HG03108 (cell line): ENCODE data around the gene CCR9.
A peak's percentile ranks its signal among the peaks of the same experiment; 100 is the strongest.

ENCODE experiments used
- ATAC-seq: cut with Tn5 transposase; IDR thresholded peaks from one replicate; pipeline ENCODE4 v1.9.1; 2021; ENCODE audit warnings: moderate library complexity; ENCODE audit not compliant: unreplicated experiment

Gene CCR9

DNA sequence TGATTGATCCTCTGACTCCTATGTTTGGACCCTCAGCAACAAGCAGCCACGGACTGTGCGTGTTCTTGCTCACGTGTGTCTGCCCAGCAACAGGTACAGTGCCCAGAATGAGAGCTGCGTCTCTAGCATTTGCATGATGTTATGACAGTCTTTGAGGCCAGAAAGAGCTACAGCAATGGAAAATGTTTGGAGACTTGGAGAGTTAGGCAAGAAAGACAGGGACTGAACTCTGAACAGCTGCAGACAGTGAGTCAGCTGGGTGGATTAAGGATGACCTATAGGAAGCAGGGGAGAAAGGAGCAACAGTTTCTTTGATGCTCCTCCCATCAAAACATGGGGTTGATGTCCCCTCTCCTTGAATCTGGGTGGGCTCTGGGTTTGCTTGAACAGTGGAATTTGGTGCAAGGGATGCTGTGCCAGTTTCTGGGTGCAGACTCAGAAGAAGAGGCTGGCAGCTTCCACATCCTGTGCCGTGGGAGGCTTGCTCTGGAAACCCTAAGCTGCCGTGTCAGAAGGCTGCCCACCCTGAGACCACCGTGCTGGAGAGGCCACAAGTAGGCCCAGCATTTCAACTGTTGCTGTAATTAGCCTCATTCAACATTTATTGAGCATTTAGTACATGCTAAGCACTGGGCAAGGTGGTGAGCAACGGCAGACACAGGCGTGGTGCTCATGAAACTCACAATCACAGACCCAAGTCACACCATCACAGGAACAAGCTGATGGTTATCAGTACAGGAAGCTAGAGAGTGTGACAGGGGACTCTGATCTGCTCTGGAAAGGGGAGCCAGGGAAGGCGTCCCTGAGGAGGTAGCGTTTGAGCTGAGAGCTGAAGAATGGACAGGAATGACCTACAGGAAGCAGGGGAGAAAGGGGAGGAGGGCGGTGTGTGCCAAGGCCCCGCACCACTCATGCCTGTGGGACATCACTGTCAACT is 21.7 kb downstream of the CCR9 start:
- ATAC-seq: no peak

GRCh38 chr3:45908761-45909160 is 22.4 kb downstream of the CCR9 start:
- ATAC-seq: no peak

GRCh38 chr3:45909542-45909941 is 23.2 kb downstream of the CCR9 start:
- ATAC-seq: no peak

DNA sequence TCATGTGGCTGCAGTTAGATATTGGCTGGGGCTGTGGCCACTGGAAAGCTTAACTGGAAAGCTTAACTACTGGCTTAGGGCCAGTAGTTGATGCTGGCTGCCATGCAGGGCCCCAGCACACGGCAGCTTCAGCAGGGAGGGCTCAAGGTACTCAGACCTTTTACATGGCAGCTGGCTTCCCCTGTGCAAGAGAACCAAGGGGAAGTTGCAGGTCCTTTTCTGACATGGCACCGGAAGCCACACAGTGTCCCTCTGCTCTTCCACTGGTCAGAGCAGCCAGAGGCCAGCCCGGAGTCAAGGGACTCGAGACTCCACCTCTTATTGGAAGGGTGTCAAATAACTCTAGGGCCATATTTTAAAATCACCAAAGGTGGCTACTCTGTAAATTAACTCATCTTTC is 24.5 kb downstream of the CCR9 start:
- no peak for ATAC-seq

DNA sequence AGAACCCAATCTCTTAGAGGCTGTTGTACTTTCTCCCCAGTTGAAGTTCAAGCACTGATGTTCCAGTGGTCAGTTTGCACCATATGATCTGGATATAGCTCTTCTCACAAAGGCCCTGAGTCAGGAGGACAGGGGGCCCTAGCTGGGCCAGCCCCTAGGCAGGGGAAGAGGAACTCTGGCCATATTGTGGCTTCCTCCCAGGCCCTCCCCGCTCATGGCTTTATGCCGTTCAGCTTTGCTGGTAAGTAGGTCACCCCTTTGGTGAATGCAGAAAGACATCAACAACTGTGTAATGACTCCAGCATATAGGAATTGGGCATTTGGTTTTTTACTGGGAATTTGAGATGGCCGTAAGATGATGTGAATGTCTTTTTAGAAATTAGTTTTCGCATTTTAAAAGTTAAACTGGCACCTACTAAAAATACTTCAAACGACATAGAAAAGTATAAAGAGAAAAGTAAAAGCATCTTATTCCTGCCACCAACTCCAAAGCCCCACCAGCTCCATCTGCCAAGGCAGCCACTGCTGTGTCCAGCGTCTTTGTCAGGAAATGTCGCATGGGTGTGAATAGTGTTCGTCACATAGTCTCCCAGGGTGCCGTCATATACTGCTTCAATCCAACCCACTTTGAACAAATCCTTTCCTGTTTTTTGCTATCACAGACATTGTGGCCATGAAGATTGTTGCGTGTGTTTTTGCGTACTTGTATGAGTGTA is 25.3 kb downstream of the CCR9 start:
- no peak for ATAC-seq

DNA sequence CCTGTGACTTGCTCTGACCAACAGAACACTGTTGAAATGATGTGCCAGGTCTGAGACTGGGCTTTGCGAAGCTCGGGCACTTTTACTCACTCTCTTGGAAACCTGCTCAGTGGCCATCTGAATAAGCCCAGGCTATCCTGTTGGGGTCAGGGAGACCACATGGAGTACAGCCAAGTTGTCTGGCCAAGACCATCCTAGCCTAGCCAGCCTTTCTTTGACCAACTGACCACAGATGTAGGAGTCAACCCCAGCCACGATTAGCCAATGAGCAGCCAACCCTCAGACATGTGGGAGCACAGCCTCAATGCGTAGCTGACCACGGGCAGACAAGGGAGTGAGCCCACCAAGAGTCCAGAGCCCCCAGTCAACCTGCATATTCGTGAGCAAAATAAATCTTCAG is 26.1 kb downstream of the CCR9 start:
- no peak for ATAC-seq

DNA sequence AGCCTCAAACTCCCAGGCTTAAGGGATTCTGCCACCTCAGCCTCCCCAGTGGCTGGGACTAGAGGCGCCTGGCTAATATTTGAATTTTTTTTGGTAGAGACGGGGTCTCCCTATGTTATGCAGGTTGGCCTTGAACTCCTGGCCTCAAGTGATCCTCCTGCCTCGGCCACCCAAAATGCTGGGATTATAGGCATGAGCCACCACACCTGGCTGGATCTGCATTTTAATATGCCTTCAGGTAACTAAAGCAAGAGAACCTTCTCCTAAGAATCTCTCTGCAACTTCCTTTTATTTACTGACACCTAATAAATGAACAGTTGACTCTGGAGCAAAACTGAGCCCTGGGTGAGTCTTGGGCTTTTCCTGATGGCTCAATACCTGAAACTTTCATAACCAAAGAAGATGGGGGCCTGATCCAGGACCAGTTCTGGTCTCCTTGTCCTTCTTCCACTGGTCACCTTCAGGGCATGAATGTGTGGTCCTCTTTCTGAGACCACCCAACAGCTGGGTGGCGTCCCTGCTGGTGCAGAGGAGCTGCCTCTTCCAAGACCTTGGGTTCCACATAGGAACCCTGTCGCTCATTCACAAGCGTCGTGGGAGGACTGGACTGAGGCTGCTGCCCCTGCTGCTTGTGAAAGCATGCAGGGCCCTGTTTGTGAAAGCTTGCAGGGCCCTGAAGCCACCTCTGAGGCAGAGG is 28.2 kb downstream of the CCR9 start:
- ATAC-seq: no peak

GRCh38 chr3:45915059-45915439 is 28.7 kb downstream of the CCR9 start:
- ATAC-seq: no peak

GRCh38 chr3:45915518-45916231 is 29.3 kb downstream of the CCR9 start:
- ATAC-seq: peak; percentile 92

- ATAC-seq: no peak
Measured at GRCh38 chr3:45917146-45917898, 31.0 kb downstream of the CCR9 start.

DNA sequence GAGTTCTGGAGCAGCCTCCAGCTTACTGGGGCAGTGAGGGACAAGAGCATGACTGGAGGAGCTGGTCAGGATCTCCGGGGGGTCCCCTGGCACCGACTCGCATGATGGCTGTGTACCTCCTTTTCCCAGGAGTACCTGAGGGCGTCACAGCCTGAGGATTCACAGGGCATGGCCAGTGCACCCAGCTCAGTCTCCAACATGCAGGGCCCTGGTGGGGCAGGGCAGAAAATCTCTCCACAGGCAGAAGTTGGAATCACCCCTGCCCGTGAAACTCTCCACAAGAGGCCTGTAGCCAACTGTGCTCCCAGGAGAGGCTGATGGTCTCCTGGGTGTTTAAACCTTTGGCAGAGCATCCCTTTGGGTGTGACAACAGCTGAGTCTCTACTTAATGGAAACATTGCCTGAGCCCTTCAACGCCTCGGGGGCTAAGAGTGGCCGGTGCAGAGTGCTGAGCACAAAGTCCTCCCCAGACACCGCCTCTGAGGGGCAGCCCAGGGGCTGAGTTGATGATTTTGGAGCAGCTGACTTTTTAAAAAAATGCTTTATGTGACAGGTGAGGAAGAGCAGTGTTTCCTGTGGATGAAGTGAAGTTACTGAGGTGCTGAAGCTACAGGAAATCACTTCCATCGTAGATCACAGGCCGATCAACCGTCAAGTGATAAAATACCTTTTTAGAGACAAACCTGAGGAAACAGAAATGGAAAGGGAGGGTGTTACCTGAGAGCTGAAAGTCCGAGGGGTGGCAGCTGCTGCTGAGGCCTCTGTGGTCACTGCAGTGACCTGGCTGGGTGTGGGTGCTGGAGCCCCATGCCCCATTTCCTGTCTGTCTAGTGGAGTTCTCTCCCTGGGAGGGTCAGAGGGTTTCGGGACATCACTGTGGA is 35.1 kb downstream of the CCR9 start:
- ATAC-seq: no peak

DNA sequence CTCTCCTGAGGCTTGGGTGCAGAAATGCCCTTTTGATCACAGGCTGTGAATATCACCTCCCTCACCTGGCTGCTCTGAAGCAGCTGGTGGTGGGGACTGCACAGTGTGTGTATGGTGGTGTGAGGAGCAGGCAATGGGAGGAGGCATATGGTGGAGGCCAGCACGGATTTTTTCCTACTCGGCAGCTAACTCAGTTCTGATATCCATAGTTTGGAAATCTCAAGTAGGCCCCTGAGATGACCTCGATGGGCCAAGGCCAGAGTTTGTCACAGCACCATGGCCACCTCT is 35.6 kb downstream of the CCR9 start:
- no peak for ATAC-seq

GRCh38 chr3:45922950-45923590 is 36.7 kb downstream of the CCR9 start:
- no peak for ATAC-seq

DNA sequence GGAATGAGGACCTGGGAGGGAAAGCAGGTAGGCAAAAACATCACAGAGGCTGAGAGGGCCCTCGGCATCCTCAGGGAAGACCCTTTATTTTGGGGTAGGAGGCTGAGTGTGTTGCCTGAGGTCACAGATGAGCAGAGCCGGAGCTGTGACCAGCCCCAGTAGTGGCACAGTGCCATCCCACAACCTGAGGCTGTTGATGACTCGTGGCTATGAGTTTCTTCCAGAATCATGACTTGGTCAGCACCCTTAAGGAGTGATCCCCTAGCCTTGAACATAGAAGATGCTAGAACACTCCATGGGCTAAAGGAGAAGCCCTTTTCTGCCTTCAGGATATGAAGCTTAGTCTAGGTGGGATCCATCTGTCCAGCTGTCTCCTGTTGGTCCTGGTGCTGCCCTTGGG is 37.4 kb downstream of the CCR9 start:
- ATAC-seq: no peak

DNA sequence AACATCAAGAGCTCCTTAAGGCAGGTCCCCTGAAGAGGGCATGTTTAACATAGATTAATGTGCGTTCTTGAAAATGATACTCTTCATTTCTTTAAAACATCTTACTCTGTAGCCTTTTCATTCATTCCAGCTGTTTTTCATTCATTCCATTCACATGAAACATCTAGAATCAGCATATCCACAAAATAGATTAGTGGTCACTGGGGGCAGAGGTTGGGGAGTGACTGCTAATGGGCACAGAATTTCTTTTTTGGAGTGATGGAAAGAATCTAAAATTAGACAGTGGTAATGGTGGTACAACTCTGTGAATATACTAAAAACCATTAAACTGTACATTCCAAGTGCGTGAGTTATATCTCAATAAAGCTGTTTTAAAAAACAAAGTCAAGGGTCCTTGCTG is 41.5 kb downstream of the CCR9 start:
- no peak for ATAC-seq

DNA sequence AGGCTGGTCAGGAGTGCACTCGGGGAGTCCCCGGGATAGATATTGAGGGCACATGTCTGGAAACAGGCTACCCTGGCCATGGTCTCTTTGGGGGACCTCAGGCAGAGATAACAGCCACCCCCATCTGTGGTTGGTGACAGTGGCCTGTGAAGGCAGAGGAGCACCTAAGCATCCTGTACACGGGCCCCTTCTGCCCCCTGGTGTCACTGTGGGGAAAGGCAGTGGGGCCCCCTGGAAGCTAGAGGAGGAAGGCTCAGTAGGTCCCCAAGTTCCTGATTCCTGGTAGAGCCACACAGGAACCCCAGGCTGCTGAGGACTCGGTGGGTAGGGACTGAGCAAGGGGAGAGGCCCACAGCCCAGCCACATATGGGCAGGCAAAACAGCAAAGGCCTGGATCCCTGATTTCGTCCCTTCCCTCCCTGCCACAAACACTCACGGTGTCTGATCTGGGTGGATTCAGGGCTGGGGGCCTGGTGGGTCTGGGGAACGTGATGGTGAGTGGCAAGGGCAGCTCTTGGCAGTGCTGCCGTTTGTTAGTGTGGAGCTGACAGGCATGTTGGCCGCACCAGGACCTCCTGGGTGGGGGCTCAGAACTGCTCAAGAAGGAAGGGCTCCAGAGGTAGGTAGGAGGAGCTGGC is 42.8 kb downstream of the CCR9 start:
- peak; percentile 63 for ATAC-seq

- ATAC-seq: no peak
Measured at GRCh38 chr3:45931496-45931895, 45.2 kb downstream of the CCR9 start.

DNA sequence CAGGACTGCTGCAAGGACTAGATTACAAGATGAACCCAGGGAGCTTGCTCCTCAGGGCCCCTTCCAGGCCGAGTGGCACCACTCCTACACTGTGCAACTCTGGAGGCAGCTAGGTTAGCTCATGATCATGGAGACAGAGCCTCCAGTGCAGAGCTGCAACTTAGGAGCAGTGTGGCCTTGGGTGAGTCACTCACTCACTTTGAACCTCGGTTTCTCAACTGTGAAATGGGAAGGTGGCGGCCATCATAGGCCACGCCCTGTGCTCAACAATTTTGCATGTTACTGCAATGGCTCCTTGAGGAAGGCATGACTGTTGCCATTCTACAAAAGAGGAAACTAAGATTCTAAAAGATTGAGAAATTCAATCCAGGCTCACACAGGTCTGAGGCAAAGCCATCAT is 45.8 kb downstream of the CCR9 start:
- no peak for ATAC-seq

DNA sequence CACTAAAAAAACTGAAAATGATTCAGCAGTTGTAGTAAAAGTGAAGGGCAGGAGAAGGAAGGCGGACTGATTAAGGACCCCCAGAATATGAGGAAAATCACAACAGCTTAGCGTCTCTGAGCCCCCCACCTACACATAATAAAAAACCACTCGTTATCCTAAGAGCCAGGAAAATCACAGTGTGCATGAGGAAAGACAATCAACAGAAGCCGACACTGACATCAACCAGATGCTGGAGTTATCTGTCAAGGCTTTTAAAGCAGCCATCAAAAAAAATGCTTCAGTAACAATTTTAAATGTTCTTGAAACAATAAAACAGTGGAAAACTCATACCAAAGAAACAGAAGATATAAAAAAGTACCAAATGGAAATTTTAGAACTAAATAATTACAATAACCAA is 47.2 kb downstream of the CCR9 start:
- no peak for ATAC-seq
